Transverse colon (tissue), 3 donors: ENCODE measurements around the gene ERF.

ENCODE experiments used
- CTCF ChIP-seq, 5 experiments: fragments of 200-600 bp in 3 of 5; fragments of 450-650 bp in 2 of 5; sonication (generic) in 3 of 5; IDR thresholded peaks; 1 replicate in 2 of 5; 2 replicates in 3 of 5; pipeline ENCODE4 v1.5.1; 2016 to 2017; ENCODE audit warnings: antibody characterized with exemption in 5 of 5, inconsistent platforms in 3 of 5, mild to moderate bottlenecking in 2 of 5, moderate library complexity in 1 of 5
- EP300 ChIP-seq: sonication (generic); formaldehyde crosslinking; IDR thresholded peaks from one replicate; pipeline ENCODE4 v1.6.1; 2017; ENCODE audit warnings: antibody characterized with exemption, low read depth

GRCh38 chr19:42283188-42284065 lies 28.5 kb upstream of the ERF start:
- no peak for TF ChIP-seq EP300
- TF ChIP-seq CTCF (IDR thresholded peaks at IDR 0.05): peak in 1 of 5 experiments; percentile 21
